H1 (cell line): ENCODE measurements around the gene SLC36A4. TPM values are rescaled to one million over a fixed set of nuclear protein-coding genes. Genes with fewer than 3 reads are reported as not detected.

Experiments
- CTCF ChIA-PET: fragments of 300-600 bp; sonication (Branson Sonifier 250); formaldehyde crosslinking; loops from one replicate; lab custom pipeline; 2021; ENCODE audit not compliant: partially characterized antibody; lab: Charles Lee
- POLR2A ChIA-PET: fragments of 300-600 bp; sonication (Branson Sonifier 250); formaldehyde crosslinking; loops from one replicate; lab custom pipeline; 2021; ENCODE audit warnings: inconsistent platforms; ENCODE audit not compliant: partially characterized antibody; lab: Charles Lee
- DNase-seq, 2 experiments: peaks; one replicate each; pipeline versions ENCODE4 v3.0.0 to v3.0.0-alpha.2; 2010 to 2022; ENCODE audit warnings: low spot score in 2 of 2, low read depth in 1 of 2, mixed read lengths in 1 of 2
- FAIRE-seq: peaks from 2 replicates; lab custom pipeline; 2011; peaks lifted over from hg19 to GRCh38; lab: Jason Lieb, UNC
- H2AFZ ChIP-seq: 2 replicates; pipeline ENCODE4 v1.8.1; 2012; ENCODE audit warnings: low read length, inconsistent platforms
- H2AK5ac ChIP-seq: 2 replicates; pipeline ENCODE4 v1.6.1; 2013; ENCODE audit warnings: low read depth, low read length
- H2BK120ac ChIP-seq: replicated peaks from 2 replicates; pipeline ENCODE3; 2013; ENCODE audit warnings: low read depth, low read length, inconsistent platforms
- H2BK12ac ChIP-seq: 2 replicates; pipeline ENCODE4 v1.6.1; 2013; ENCODE audit warnings: low read depth, low read length
- H2BK15ac ChIP-seq: 2 replicates; pipeline ENCODE4 v1.6.1; 2013; ENCODE audit warnings: low read length
- H2BK20ac ChIP-seq: 2 replicates; pipeline ENCODE4 v1.6.1; 2013; ENCODE audit warnings: low read length
- H2BK5ac ChIP-seq: 2 replicates; pipeline ENCODE4 v1.6.1; 2013; ENCODE audit warnings: low read depth, low read length
- H3K14ac ChIP-seq: 2 replicates; pipeline ENCODE4 v1.6.1; 2013; ENCODE audit warnings: inconsistent platforms; ENCODE audit not compliant: insufficient read length
- H3K18ac ChIP-seq: 2 replicates; pipeline ENCODE4 v1.6.1; 2013; ENCODE audit warnings: low read length; ENCODE audit errors: extremely low read depth
- H3K23ac ChIP-seq: 2 replicates; pipeline ENCODE4 v1.6.1; 2013; ENCODE audit warnings: inconsistent platforms; ENCODE audit not compliant: insufficient read length
- H3K23me2 ChIP-seq: 2 replicates; pipeline ENCODE4 v1.6.1; 2013; ENCODE audit warnings: low read depth, low read length
- H3K27ac ChIP-seq: 2 replicates; pipeline ENCODE4 v1.6.1; 2011; ENCODE audit warnings: low read depth, low read length, inconsistent platforms
- H3K27me3 ChIP-seq, 4 experiments: replicated peaks in 1 of 4; 1 replicate in 1 of 4; 2 replicates in 3 of 4; pipeline versions ENCODE4 v1.6.1 to v1.8.1; 2011 to 2013; ENCODE audit warnings: low read length in 3 of 4, mild to moderate bottlenecking in 3 of 4, inconsistent platforms in 2 of 4, mixed read lengths in 2 of 4, moderate library complexity in 1 of 4; ENCODE audit not compliant: control insufficient read depth in 3 of 4, insufficient read depth in 3 of 4; ENCODE audit errors: extremely low read depth in 1 of 4
- H3K36me3 ChIP-seq, 4 experiments: 2 replicates each; pipeline versions ENCODE4 v1.6.1 to v1.8.1; 2011 to 2013; ENCODE audit warnings: mild to moderate bottlenecking in 4 of 4, low read length in 3 of 4, moderate library complexity in 2 of 4, control low read depth in 1 of 4, inconsistent platforms in 1 of 4; ENCODE audit not compliant: insufficient read depth in 4 of 4, control insufficient read depth in 2 of 4
- H3K4ac ChIP-seq: replicated peaks from 2 replicates; pipeline ENCODE3; 2013; ENCODE audit warnings: low read length, low read depth, mixed read lengths, inconsistent platforms; ENCODE audit not compliant: insufficient read length
- H3K4me1 ChIP-seq, 4 experiments: replicated peaks in 1 of 4; 1 replicate in 1 of 4; 2 replicates in 3 of 4; pipeline versions ENCODE4 v1.6.1 to v1.8.1; 2011 to 2013; ENCODE audit warnings: low read length in 3 of 4, inconsistent platforms in 2 of 4, mixed read lengths in 1 of 4; ENCODE audit not compliant: insufficient read depth in 4 of 4, control insufficient read depth in 3 of 4
- H3K4me2 ChIP-seq, 2 experiments: 2 replicates each; pipeline versions ENCODE4 v1.6.1 to v1.8.1; 2011 to 2013; ENCODE audit warnings: low read depth in 2 of 2, low read length in 2 of 2, control low read depth in 1 of 2, inconsistent platforms in 1 of 2, mild to moderate bottlenecking in 1 of 2; ENCODE audit not compliant: insufficient read depth in 1 of 2
- H3K4me3 ChIP-seq, 4 experiments: fragments of 200-600, 300-600 bp in 1 of 4; sonication (generic), shearing (Covaris generic), sonication (Bioruptor Twin) in 1 of 4; 2 replicates each; pipeline versions ENCODE4 v1.5.1 to v1.8.1; 2011 to 2016; ENCODE audit warnings: low read length in 4 of 4, low read depth in 3 of 4, control low read depth in 2 of 4, inconsistent platforms in 2 of 4, mild to moderate bottlenecking in 2 of 4, mixed read lengths in 1 of 4, moderate library complexity in 1 of 4; ENCODE audit not compliant: insufficient read depth in 2 of 4; ENCODE audit errors: extremely low read depth in 1 of 4
- H3K56ac ChIP-seq: replicated peaks from 2 replicates; pipeline ENCODE3; 2013; ENCODE audit warnings: low read depth, mild to moderate bottlenecking, mixed read lengths, low read length, inconsistent platforms; ENCODE audit not compliant: insufficient read length
- H3K79me1 ChIP-seq: 2 replicates; pipeline ENCODE4 v1.6.1; 2013; ENCODE audit warnings: low read depth, low read length, control low read depth
- H3K79me2 ChIP-seq, 2 experiments: 2 replicates each; pipeline versions ENCODE4 v1.6.1 to v1.8.1; 2012 to 2013; ENCODE audit warnings: low read length in 2 of 2, mild to moderate bottlenecking in 2 of 2, inconsistent platforms in 1 of 2; ENCODE audit not compliant: insufficient read depth in 2 of 2, control insufficient read depth in 1 of 2
- H3K9ac ChIP-seq, 4 experiments: replicated peaks in 1 of 4; 1 replicate in 1 of 4; 2 replicates in 3 of 4; pipeline versions ENCODE4 v1.6.1 to v1.8.1; 2011 to 2013; ENCODE audit warnings: low read depth in 3 of 4, low read length in 3 of 4, control low read depth in 2 of 4, mild to moderate bottlenecking in 2 of 4, moderate library complexity in 2 of 4, inconsistent platforms in 1 of 4; ENCODE audit errors: extremely low read depth in 1 of 4
- H3K9me3 ChIP-seq, 2 experiments: 2 replicates each; pipeline versions ENCODE4 v1.6.1 to v1.8.1; 2012 to 2013; ENCODE audit warnings: mild to moderate bottlenecking in 2 of 2, moderate library complexity in 2 of 2, control low read depth in 1 of 2, inconsistent platforms in 1 of 2, low read depth in 1 of 2, low read length in 1 of 2, mixed read lengths in 1 of 2; ENCODE audit not compliant: insufficient read depth in 2 of 2
- H4K20me1 ChIP-seq, 2 experiments: replicated peaks in 1 of 2; 2 replicates each; pipeline versions ENCODE3 to v1.8.1; 2011 to 2013; ENCODE audit warnings: inconsistent platforms in 2 of 2, low read length in 2 of 2, mild to moderate bottlenecking in 1 of 2; ENCODE audit not compliant: insufficient read depth in 2 of 2, control insufficient read depth in 1 of 2
- H4K5ac ChIP-seq: 2 replicates; pipeline ENCODE4 v1.6.1; 2013; ENCODE audit warnings: low read length, low read depth, mixed read lengths, inconsistent platforms; ENCODE audit not compliant: insufficient read length
- H4K8ac ChIP-seq: 2 replicates; pipeline ENCODE4 v1.8.0; 2013; ENCODE audit warnings: mild to moderate bottlenecking, moderate library complexity, low read length, inconsistent platforms; ENCODE audit not compliant: insufficient read depth; ENCODE audit errors: extremely low read depth
- H4K91ac ChIP-seq: replicated peaks from 2 replicates; pipeline ENCODE3; 2013; ENCODE audit warnings: low read length, mixed read lengths, inconsistent platforms; ENCODE audit not compliant: insufficient read length
- GABPA ChIP-seq: IDR thresholded peaks from 2 replicates; pipeline ENCODE4 v1.6.1; 2011; ENCODE audit warnings: mild to moderate bottlenecking, low read length, moderate library complexity, borderline replicate concordance; ENCODE audit not compliant: insufficient read depth
- RAD21 ChIP-seq, 2 experiments: IDR thresholded peaks in 1 of 2; conservative IDR thresholded peaks in 1 of 2; 2 replicates each; pipeline ENCODE4 v1.6.1; 2011; ENCODE audit warnings: low read depth in 2 of 2, low read length in 2 of 2, improper control_type of control experiment in 1 of 2, inconsistent platforms in 1 of 2, mild to moderate bottlenecking in 1 of 2, moderate library complexity in 1 of 2
- SP1 ChIP-seq: IDR thresholded peaks from 2 replicates; pipeline ENCODE4 v1.6.1; 2011; ENCODE audit warnings: low read depth, low read length
- YY1 ChIP-seq: IDR thresholded peaks from 2 replicates; pipeline ENCODE4 v1.6.1; 2011; ENCODE audit warnings: low read depth, mild to moderate bottlenecking, low read length
- WGBS, 2 experiments: shearing (Covaris generic) in 1 of 2; methylation state at CpG; one replicate each; pipeline versions ENCODE4 v1.1.6 to v1.1.7; 2013 to 2015; ENCODE audit warnings: low lambda C conversion rate in 2 of 2, mixed read lengths in 2 of 2, inconsistent platforms in 1 of 2, low coverage in 1 of 2, missing lambda C conversion rate in 1 of 2; ENCODE audit not compliant: insufficient replicate concordance in 2 of 2, insufficient coverage in 1 of 2, insufficient read length in 1 of 2; ENCODE audit errors: extremely low coverage in 1 of 2, missing lambda C conversion rate in 1 of 2; 5-methylcytosine and 5-hydroxymethylcytosine counted together
- polyA plus RNA-seq, 7 experiments: library from polyadenylated mRNA; depleted of rRNA in 3 of 7; stranded (reverse) in 5 of 7; unstranded in 2 of 7; fragments of >200 nt in 5 of 7; fragments of 200-250 nt in 2 of 7; gene quantifications; 1 replicate in 5 of 7; 2 replicates in 1 of 7; 4 replicates in 1 of 7; pipeline versions ENCODE4 v1.2.1 to v1.2.3, GENCODE V29; 2011 to 2013; ENCODE audit warnings: missing spikeins in 2 of 7, mixed read lengths in 2 of 7
- total RNA-seq: library from RNA; stranded (reverse); fragmentation: NEBNext Ultra II Directional; extraction: Animal tissue kit (Norgen Biotek cat#: 25700); gene quantifications from 2 replicates; pipeline ENCODE4 v1.2.1, GENCODE V29; 2021

SLC36A4 gene
- total and polyA plus RNA-seq, 2 of the 8 experiments (the other 6 are each of a cell fraction or from before 2014, with no cell fraction given) = 10.2 to 22.7 TPM

DNA sequence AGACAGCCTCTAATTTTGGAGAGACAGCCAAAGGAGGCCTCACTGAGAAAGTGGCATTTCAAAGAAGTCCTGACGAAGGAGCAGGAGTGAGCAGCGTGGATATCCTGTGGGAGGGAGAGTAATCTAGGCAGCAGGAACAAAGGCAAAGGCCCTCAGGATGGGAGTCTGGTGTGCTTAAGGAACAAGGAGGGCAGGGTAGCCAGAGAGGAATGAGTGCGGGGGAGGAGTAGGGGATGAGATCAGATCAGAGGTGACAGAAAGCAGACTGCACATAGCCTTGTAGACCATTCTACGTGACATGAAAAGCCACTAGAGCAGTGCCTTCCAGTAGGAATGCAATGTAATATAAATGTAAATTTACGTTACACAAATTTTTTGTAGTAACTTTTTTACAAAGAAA is 5.6 kb downstream of the SLC36A4 start:
- ChIA-PET CTCF (no interaction called here), POLR2A (interaction anchor here (0.7 kb wide), 1 partner anchor 21 kb away, joined by 3 read pairs; no protein-coding TSS in a partner anchor)
- Histone ChIP-seq H2BK15ac (no peak overlapping the region), H3K4ac (no peak overlapping the region), H2BK5ac (no peak overlapping the region), H3K56ac (no peak overlapping the region), H3K4me2 (peak overlapping the region; percentile 40 to 55; a peak in 2 of 4 replicates), H3K18ac (peak overlapping the region; percentile 28; the same call in 1 of the 2 replicates), H3K9ac (no peak overlapping the region; a peak in 2 of 7 replicates), H3K79me2 (peaks cover 11 to 94% of the 10 kb centered on the region in 2 experiments), H2AFZ (no peak overlapping the region), H3K79me1 (peaks cover 3% of the 10 kb centered on the region; the same call in 1 of the 2 replicates), H3K27me3 (no peaks in the 10 kb centered on the region), H2BK120ac (no peak overlapping the region), H3K36me3 (peaks cover 0 to 7% (median 0%) of the 10 kb centered on the region in 4 experiments; a peak in 1 of 8 replicates), H3K23ac (no peak overlapping the region), H4K8ac (no peak overlapping the region), H2AK5ac (no peak overlapping the region), H4K91ac (no peak overlapping the region), H4K20me1 (peaks cover 0 to 3% of the 10 kb centered on the region in 2 experiments), H3K14ac (no peak overlapping the region), H3K23me2 (peaks cover 2% of the 10 kb centered on the region; the same call in 1 of the 2 replicates), H3K27ac (no peak overlapping the region; the same call in 1 of the 2 replicates), H3K9me3 (peaks cover 0 to 4% of the 10 kb centered on the region in 2 experiments; a peak in 2 of 4 replicates), H2BK20ac (no peak overlapping the region), H3K4me3 (no peak overlapping the region; a peak in 1 of 8 replicates), H4K5ac (no peak overlapping the region), H3K4me1 (peaks cover 0 to 3% (median 0%) of the 10 kb centered on the region in 4 experiments; a peak in 1 of 7 replicates), H2BK12ac (no peak overlapping the region)
- WGBS, 2 experiments = 76% methylated on average over 5 of the region's 5 CpGs; no CpG with 5 or more reads in 1 of the 2 experiments
- TF ChIP-seq GABPA (no peak), YY1 (no peak), RAD21 (IDR thresholded peaks at IDR 0.05 in 1 of 2, conservative IDR thresholded peaks at IDR 0.05 in 1 of 2; ENCODE audit: low read depth in 2 of 2, low read length in 2 of 2) (no peak), SP1 (0 out of 2 replicates have a peak, but pooled peaks have one; percentile 24)
- peak; percentile 60 for FAIRE-seq
- DNase-seq = no peak
